A549 (cell line): ENCODE measurements around the gene COX19.

Experiments used
- BHLHE40 ChIP-seq: IDR thresholded peaks from 2 replicates; pipeline ENCODE4 v1.6.1; 2012; ENCODE audit warnings: low read depth, low read length, inconsistent platforms
- CHD4 ChIP-seq: fragments of 200-600 bp; sonication (generic); IDR thresholded peaks from 2 replicates; pipeline ENCODE4 v1.6.1; 2016; ENCODE audit warnings: antibody characterized with exemption, mild to moderate bottlenecking, borderline replicate concordance
- FOSB ChIP-seq: fragments of 250-450 bp; sonication (Bioruptor Pico); IDR thresholded peaks from 2 replicates; pipeline ENCODE4 v1.5.0; 2020; ENCODE audit warnings: mild to moderate bottlenecking, moderate library complexity
- FOXS1 ChIP-seq: fragments of 250-450 bp; sonication (Bioruptor Pico); IDR thresholded peaks from 2 replicates; pipeline ENCODE4 v1.5.0; 2020; ENCODE audit warnings: mild to moderate bottlenecking, moderate library complexity
- HOXB13 ChIP-seq: fragments of 250-450 bp; sonication (Bioruptor Pico); IDR thresholded peaks from 2 replicates; pipeline ENCODE4 v1.5.0; 2020; ENCODE audit warnings: low read depth, mild to moderate bottlenecking, moderate library complexity
- POLR2A ChIP-seq: IDR thresholded peaks from 2 replicates; pipeline ENCODE4 v1.6.1; 2012; ENCODE audit warnings: mild to moderate bottlenecking, low read length
- REST ChIP-seq: fragments of 200-600 bp; sonication (generic); IDR thresholded peaks from 2 replicates; pipeline ENCODE4 v1.6.1; 2016; ENCODE audit warnings: antibody characterized with exemption, mild to moderate bottlenecking, moderate library complexity
- SMC3 ChIP-seq: fragments of >200 bp; sonication (Bioruptor Twin); formaldehyde crosslinking; IDR thresholded peaks from 3 replicates; pipeline ENCODE4 v1.6.1; 2018; ENCODE audit warnings: inconsistent platforms
- TF ChIP-seq, protein P1 (sequence below): fragments of >200 bp; sonication (Bioruptor Twin); formaldehyde crosslinking; IDR thresholded peaks from 3 replicates; pipeline ENCODE4 v1.5.1; 2016

- TF ChIP-seq POLR2A (no peak), FOXS1 (CRISPR knock-in tag) (no peak), CHD4 (no peak), REST (no peak), HOXB13 (CRISPR knock-in tag) (no peak), SMC3 (no peak), FOSB (CRISPR knock-in tag) (no peak), BHLHE40 (no peak)
- TF ChIP-seq, protein P1, sequence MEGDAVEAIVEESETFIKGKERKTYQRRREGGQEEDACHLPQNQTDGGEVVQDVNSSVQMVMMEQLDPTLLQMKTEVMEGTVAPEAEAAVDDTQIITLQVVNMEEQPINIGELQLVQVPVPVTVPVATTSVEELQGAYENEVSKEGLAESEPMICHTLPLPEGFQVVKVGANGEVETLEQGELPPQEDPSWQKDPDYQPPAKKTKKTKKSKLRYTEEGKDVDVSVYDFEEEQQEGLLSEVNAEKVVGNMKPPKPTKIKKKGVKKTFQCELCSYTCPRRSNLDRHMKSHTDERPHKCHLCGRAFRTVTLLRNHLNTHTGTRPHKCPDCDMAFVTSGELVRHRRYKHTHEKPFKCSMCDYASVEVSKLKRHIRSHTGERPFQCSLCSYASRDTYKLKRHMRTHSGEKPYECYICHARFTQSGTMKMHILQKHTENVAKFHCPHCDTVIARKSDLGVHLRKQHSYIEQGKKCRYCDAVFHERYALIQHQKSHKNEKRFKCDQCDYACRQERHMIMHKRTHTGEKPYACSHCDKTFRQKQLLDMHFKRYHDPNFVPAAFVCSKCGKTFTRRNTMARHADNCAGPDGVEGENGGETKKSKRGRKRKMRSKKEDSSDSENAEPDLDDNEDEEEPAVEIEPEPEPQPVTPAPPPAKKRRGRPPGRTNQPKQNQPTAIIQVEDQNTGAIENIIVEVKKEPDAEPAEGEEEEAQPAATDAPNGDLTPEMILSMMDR = no peak
Observed at GRCh38 chr7:1012004-1012715, 36.8 kb upstream of the COX19 start.
